ENCODE measurements around the gene UBE3A. TPM values are rescaled to one million over a fixed set of nuclear protein-coding genes. Genes with fewer than 3 reads are reported as not detected.

Gene UBE3A
- total RNA-seq, 1 donor from 2014 or later: 57.4 TPM

DNA sequence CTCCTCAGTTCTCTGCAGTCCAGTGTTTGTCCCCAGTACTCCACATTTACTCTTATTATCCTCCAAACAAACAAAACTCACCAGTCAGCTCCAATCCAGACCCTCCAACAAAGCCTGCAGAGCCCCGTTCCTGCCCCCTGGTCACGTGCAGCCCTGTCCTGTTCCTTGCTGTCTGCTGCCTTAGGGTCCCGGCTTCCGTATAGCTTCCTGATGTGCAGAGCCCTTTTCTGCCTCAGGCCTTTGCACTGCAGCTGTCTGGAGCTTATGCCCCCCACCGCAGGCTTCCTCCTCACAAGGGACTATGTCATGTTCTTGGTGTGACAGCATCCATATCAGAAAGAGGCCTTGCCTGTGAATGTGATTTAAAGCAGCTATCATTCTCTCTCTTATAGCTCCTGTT lies 39.0 kb upstream of the UBE3A start:
- FAIRE-seq: no peak
- TF ChIP-seq, protein P1, sequence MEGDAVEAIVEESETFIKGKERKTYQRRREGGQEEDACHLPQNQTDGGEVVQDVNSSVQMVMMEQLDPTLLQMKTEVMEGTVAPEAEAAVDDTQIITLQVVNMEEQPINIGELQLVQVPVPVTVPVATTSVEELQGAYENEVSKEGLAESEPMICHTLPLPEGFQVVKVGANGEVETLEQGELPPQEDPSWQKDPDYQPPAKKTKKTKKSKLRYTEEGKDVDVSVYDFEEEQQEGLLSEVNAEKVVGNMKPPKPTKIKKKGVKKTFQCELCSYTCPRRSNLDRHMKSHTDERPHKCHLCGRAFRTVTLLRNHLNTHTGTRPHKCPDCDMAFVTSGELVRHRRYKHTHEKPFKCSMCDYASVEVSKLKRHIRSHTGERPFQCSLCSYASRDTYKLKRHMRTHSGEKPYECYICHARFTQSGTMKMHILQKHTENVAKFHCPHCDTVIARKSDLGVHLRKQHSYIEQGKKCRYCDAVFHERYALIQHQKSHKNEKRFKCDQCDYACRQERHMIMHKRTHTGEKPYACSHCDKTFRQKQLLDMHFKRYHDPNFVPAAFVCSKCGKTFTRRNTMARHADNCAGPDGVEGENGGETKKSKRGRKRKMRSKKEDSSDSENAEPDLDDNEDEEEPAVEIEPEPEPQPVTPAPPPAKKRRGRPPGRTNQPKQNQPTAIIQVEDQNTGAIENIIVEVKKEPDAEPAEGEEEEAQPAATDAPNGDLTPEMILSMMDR (IDR thresholded peaks at IDR 0.05; ENCODE audit: insufficient read depth, low read length, severe bottlenecking): no peak
- no peak for DNase-seq (ENCODE audit: low read depth)
- Histone ChIP-seq H3K36me3 (ENCODE audit: control insufficient read depth, insufficient read depth, low read length) (no peaks in the 10 kb centered on the region), H3K27me3 (ENCODE audit: control insufficient read depth, insufficient read depth, low read length) (no peaks in the 10 kb centered on the region), H3K4me3 (ENCODE audit: low read depth, low read length) (no peak overlapping the region)

DNA sequence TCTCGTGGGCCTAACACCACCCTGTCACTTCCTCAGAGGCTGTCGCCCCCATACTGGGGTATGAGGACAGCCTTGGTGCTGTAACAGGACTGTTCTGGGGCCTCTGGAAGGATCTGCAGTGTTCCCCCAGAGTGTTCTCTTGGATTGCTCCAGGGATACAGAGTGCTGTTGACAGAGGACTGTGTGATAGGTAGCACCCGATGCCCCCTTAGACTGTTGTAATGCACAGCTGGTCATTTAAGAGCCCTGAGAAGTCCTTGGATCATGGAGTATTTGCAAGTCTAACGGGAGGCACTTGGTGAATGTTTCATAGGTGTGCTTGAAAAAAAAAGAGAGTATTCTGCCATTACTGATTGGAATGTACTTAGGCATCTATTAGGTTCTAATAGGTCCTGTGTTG lies 35.4 kb upstream of the UBE3A start:
- Histone ChIP-seq H3K4me3 (ENCODE audit: low read depth, low read length) (no peak overlapping the region), H3K36me3 (ENCODE audit: control insufficient read depth, insufficient read depth, low read length) (no peaks in the 10 kb centered on the region), H3K27me3 (ENCODE audit: control insufficient read depth, insufficient read depth, low read length) (no peaks in the 10 kb centered on the region)
- FAIRE-seq (no peak), DNase-seq (ENCODE audit: low read depth) (no peak)
- TF ChIP-seq, protein P1 (IDR thresholded peaks at IDR 0.05; ENCODE audit: insufficient read depth, low read length, severe bottlenecking): no peak

DNA sequence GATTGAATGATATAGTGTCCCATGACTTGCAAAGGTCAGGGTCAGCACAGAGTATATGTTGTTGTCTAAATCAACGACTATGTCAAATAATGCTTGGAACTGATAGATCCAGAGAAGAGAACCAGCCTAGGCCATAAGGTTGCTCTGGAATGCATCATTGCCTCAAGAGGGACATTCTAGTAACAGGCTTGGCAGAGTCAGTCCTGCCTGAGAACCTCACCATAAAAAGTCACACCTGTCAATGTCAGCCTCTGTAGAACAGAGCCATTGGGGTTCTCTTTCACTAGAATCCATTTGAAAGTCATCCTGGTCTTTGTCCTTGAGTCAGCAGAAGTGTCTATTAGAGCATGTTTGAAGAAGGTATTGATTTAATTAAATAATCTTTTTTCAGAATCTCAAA lies 31.4 kb upstream of the UBE3A start:
- TF ChIP-seq, protein P1 (IDR thresholded peaks at IDR 0.05; ENCODE audit: insufficient read depth, low read length, severe bottlenecking): no peak
- H3K36me3 ChIP-seq (ENCODE audit: control insufficient read depth, insufficient read depth, low read length): no peaks in the 10 kb centered on the region
- no peak for DNase-seq (ENCODE audit: low read depth)
- H3K4me3 ChIP-seq (ENCODE audit: low read depth, low read length): no peak overlapping the region
- H3K27me3 ChIP-seq (ENCODE audit: control insufficient read depth, insufficient read depth, low read length): no peaks in the 10 kb centered on the region
- FAIRE-seq: no peak

DNA sequence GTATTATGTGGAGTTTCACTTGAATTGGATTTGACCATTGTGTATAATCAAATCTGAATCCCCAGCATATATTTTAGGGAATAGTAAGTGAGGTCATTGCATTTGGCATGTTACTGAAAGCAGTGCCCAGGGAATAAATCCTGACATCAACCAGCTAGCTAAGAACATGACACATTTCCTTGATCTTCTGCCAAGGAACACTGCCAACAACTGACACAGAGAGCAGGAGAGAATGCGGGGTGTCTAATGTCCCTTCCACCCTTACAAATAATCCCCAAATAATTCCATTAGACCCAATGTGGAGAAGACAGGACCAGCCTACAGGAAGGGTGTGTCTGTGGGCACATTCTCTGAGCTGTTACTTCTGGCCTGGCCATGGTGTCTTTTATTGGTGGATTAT lies 30.6 kb upstream of the UBE3A start:
- Histone ChIP-seq H3K4me3 (ENCODE audit: low read depth, low read length) (no peak overlapping the region), H3K27me3 (ENCODE audit: control insufficient read depth, insufficient read depth, low read length) (no peaks in the 10 kb centered on the region), H3K36me3 (ENCODE audit: control insufficient read depth, insufficient read depth, low read length) (no peaks in the 10 kb centered on the region)
- TF ChIP-seq, protein P1 (IDR thresholded peaks at IDR 0.05; ENCODE audit: insufficient read depth, low read length, severe bottlenecking): no peak
- FAIRE-seq: no peak
- peak; percentile 70 for DNase-seq (ENCODE audit: low read depth)

DNA sequence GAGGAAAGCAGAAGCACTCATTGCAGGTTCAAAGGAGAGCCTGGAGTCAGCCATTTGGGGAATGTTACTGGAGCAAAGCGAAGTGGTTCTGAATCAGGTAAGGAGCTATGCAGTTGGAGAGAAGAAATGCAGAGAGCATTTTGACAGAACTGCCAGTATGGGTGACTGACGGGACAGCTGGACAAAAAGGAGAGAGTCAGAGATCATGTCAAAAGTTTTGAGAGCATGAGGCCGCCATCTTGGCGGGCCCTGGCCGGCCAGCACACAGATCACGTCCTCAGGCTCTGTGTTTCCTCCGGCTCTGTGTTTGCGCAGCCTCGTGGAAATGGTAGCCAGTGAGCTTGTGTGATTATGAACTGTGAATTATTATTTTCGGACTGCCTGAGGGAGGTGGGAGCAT lies 29.8 kb upstream of the UBE3A start:
- Histone ChIP-seq H3K36me3 (ENCODE audit: control insufficient read depth, insufficient read depth, low read length) (no peaks in the 10 kb centered on the region), H3K4me3 (ENCODE audit: low read depth, low read length) (no peak overlapping the region), H3K27me3 (ENCODE audit: control insufficient read depth, insufficient read depth, low read length) (no peaks in the 10 kb centered on the region)
- TF ChIP-seq, protein P1 (IDR thresholded peaks at IDR 0.05; ENCODE audit: insufficient read depth, low read length, severe bottlenecking): no peak
- DNase-seq (ENCODE audit: low read depth): no peak
- FAIRE-seq: no peak

DNA sequence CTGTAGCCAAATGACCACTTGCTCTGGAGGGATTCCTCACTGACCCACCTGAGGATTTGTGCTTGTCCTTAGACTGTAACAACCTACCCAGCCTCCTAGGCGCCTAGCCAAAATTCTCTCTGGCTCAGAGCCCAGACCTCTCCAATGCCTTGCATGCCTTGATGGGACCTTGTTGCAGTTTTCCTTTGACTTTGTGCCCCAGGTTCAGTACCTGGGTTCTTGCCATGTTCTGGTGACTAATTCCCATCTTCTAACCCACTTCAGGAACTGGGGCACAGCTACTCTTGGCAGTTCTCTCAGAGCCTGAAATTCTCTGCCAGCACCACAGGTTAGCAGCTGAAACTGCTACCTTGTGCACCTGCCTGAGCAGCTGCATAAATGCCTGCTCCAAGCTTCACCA lies 27.0 kb upstream of the UBE3A start:
- no peaks in the 10 kb centered on the region for H3K27me3 ChIP-seq (ENCODE audit: control insufficient read depth, insufficient read depth, low read length)
- TF ChIP-seq, protein P1 (IDR thresholded peaks at IDR 0.05; ENCODE audit: insufficient read depth, low read length, severe bottlenecking): no peak
- no peaks in the 10 kb centered on the region for H3K36me3 ChIP-seq (ENCODE audit: control insufficient read depth, insufficient read depth, low read length)
- DNase-seq (ENCODE audit: low read depth) (peak; percentile 10), FAIRE-seq (no peak)
- H3K4me3 ChIP-seq (ENCODE audit: low read depth, low read length): no peak overlapping the region
